ENCODE measurements around the gene SPAG6. TPM values are rescaled to one million over a fixed set of nuclear protein-coding genes. Genes with fewer than 3 reads are reported as not detected.

Gene SPAG6
- total and polyA plus RNA-seq, 12 donors: 0.01 TPM; not detected in 11

- no peaks in the 10 kb centered on the region for H3K36me3 ChIP-seq
- WGBS, 2 donors: 1% methylated on average over 50 to 53 of the region's 53 CpGs
- intact Hi-C loops (cut with DNase I): loop anchor here in 8 of 10 donors (2.0 to 10.0 kb wide), 9 partner anchors 61 to 313 kb away; partner anchors contain the start of gene DNAJC1 (in 5 of the 8)
- peak overlapping the region; percentile 85 to 96 (median 94) for H3K27ac ChIP-seq
- peak in 2 of 8 donors; percentile 6 to 15 for ATAC-seq
- no peaks in the 10 kb centered on the region for H3K9me3 ChIP-seq
- no peak for DNase-seq
- TF ChIP-seq CTCF (IDR thresholded peaks at IDR 0.05): peak in 1 of 9 donors; percentile 5
- no peaks in the 10 kb centered on the region for H3K27me3 ChIP-seq
- peaks cover 0 to 44% (median 35%) of the 10 kb centered on the region in 9 donors for H3K4me1 ChIP-seq
- H3K4me3 ChIP-seq: peak overlapping the region; percentile 83 to 96 (median 90)
These were observed 29.6 kb upstream of the SPAG6 start for GRCh38 chr10:22315455-22316285.

- ATAC-seq (peak; percentile 91 to 96 (median 93)), DNase-seq (peak; percentile 89 to 91)
- H3K9me3 ChIP-seq: no peaks in the 10 kb centered on the region
- no peak for TF ChIP-seq CTCF (IDR thresholded peaks at IDR 0.05)
- 1% methylated on average over 63 of the region's 63 CpGs for WGBS, 2 donors
- H3K36me3 ChIP-seq: no peaks in the 10 kb centered on the region
- peak within 1 kb of the TSS; percentile 85 to 96 (median 94) for H3K27ac ChIP-seq
- peak within 1 kb of the TSS; percentile 83 to 96 (median 90) for H3K4me3 ChIP-seq
- intact Hi-C loops (cut with DNase I): loop anchor here in 8 of 10 donors (2.0 to 10.0 kb wide), 9 partner anchors 62 to 314 kb away; partner anchors contain the start of gene DNAJC1 (in 5 of the 8)
- peaks cover 0 to 44% (median 35%) of the 10 kb centered on the region in 9 donors for H3K4me1 ChIP-seq
- no peaks in the 10 kb centered on the region for H3K27me3 ChIP-seq
These were observed 28.8 kb upstream of the SPAG6 start, which contains the start of gene COMMD3 for GRCh38 chr10:22316286-22317075. TSS of gene COMMD3 (plus strand) at chr10:22316388. CDS start at chr10:22316418, 30 bp downstream.

- Histone ChIP-seq H3K9me3 (no peaks in the 10 kb centered on the region), H3K36me3 (no peaks in the 10 kb centered on the region), H3K27ac (peak overlapping the region; percentile 85 to 96 (median 94)), H3K4me3 (peak overlapping the region; percentile 66 to 96 (median 90)), H3K27me3 (peaks cover 0 to 2% (median 0%) of the 10 kb centered on the region in 7 donors), H3K4me1 (peaks cover 0 to 44% (median 35%) of the 10 kb centered on the region in 9 donors)
- no peak for TF ChIP-seq CTCF (IDR thresholded peaks at IDR 0.05)
- ATAC-seq (peak in 3 of 8 donors; percentile 3 to 21 (median 12)), DNase-seq (no peak)
- WGBS, 2 donors: 6 to 7% methylated on average over 9 of the region's 9 CpGs
- intact Hi-C loops (cut with DNase I): loop anchor here in 8 of 10 donors (2.0 to 10.0 kb wide), 9 partner anchors 62 to 315 kb away; partner anchors contain the start of gene DNAJC1 (in 5 of the 8)
These were observed 28.3 kb upstream of the SPAG6 start for GRCh38 chr10:22317076-22317370.
